SU-DHL-6 (cell line): Measurements from ENCODE around the gene SPTA1.

Experiments
- CTCF ChIP-seq: fragments of 200-600 bp; sonication (generic); IDR thresholded peaks from one replicate; pipeline ENCODE4 v1.5.1; 2017; ENCODE audit warnings: antibody characterized with exemption, mild to moderate bottlenecking, low read length, moderate library complexity; ENCODE audit not compliant: insufficient read depth, poor library complexity, severe bottlenecking
- EZH2phosphoT487 ChIP-seq: fragments of 200-600 bp; sonication (generic), shearing (Covaris generic); conservative IDR thresholded peaks from 2 replicates; pipeline ENCODE4 v1.6.1; 2018; ENCODE audit warnings: mild to moderate bottlenecking, antibody characterized with exemption, low read length, moderate library complexity, mixed read lengths

DNA sequence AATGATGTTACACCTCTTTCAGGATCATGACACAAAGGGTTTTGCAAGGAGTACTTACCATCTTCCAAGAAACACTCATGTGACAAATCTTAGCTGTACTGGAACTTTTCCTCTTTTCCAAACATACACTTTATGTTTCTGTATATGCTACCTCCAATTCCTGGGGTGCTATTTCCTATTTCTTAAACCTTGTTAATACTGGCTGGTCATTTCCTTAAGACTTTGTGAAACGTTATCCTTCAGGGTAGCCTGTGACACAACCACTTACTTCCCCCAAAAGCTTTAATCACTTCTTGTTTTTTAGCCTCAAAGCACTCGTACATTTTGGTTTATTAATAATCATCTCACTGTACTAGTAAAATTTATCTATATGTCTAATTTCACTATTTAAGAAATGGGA, 42.1 kb downstream of the SPTA1 start:
- TF ChIP-seq CTCF (no peak), EZH2phosphoT487 (no peak)
